Gastroesophageal sphincter (tissue), 4 donors: ENCODE data around the gene CPA4. TPM values are rescaled to one million over a fixed set of nuclear protein-coding genes. Genes with fewer than 3 reads are reported as not detected.
A peak's percentile ranks its signal among the peaks of the same experiment; 100 is the strongest.

Source experiments
- ATAC-seq: fragments of 150-250 bp; one replicate; pipeline ENCODE4 v1.9.1; 2016; ENCODE audit warnings: mild to moderate bottlenecking, moderate library complexity
- H3K27ac ChIP-seq, 4 donors: fragments of 200-600 bp; sonication (generic) in 3 of 4; 1 replicate in 3 of 4; 2 replicates in 1 of 4; pipeline ENCODE4 v1.5.1; 2016 to 2019
- H3K27me3 ChIP-seq: fragments of 200-600 bp; sonication (generic); one replicate; pipeline ENCODE4 v1.5.1; 2019
- H3K36me3 ChIP-seq, 2 donors: fragments of 200-600 bp; sonication (generic); one replicate each; pipeline ENCODE4 v1.5.1; 2019; ENCODE audit warnings: control low read depth in 1 of 2
- H3K4me1 ChIP-seq, 3 donors: fragments of 200-600 bp; sonication (generic); 1 replicate in 2 of 3; 2 replicates in 1 of 3; pipeline ENCODE4 v1.5.1; 2016 to 2019; ENCODE audit warnings: control low read depth in 2 of 3
- H3K4me3 ChIP-seq, 2 donors: fragments of 200-600 bp; sonication (generic); one replicate each; pipeline ENCODE4 v1.5.1; 2019; ENCODE audit warnings: mild to moderate bottlenecking in 1 of 2, moderate library complexity in 1 of 2
- H3K9me3 ChIP-seq, 3 donors: fragments of 200-600 bp; sonication (generic); one replicate each; pipeline ENCODE4 v1.5.1; 2017 to 2019; ENCODE audit warnings: control low read depth in 2 of 3
- CTCF ChIP-seq, 4 experiments: fragments of 200-600 bp in 2 of 4; fragments of 450-650 bp in 2 of 4; sonication (generic) in 1 of 4; IDR thresholded peaks; one replicate each; pipeline ENCODE4 v1.5.1; 2017 to 2019; ENCODE audit warnings: antibody characterized with exemption in 4 of 4, mild to moderate bottlenecking in 2 of 4, moderate library complexity in 2 of 4
- EP300 ChIP-seq: sonication (generic); formaldehyde crosslinking; IDR thresholded peaks from one replicate; pipeline ENCODE4 v1.6.1; 2017; ENCODE audit warnings: antibody characterized with exemption, mild to moderate bottlenecking
- POLR2A ChIP-seq, 2 donors: fragments of 450-650 bp; IDR thresholded peaks; one replicate each; pipeline ENCODE4 v1.6.1; 2017; ENCODE audit warnings: antibody characterized with exemption in 2 of 2, mild to moderate bottlenecking in 2 of 2, moderate library complexity in 1 of 2
- POLR2AphosphoS5 ChIP-seq: sonication (generic); formaldehyde crosslinking; IDR thresholded peaks from one replicate; pipeline ENCODE4 v1.6.1; 2017; ENCODE audit warnings: antibody characterized with exemption
- WGBS, 2 donors: methylation state at CpG; one replicate each; pipeline ENCODE4 v1.1.5; 2018; ENCODE audit warnings: low coverage in 1 of 2; 5-methylcytosine and 5-hydroxymethylcytosine counted together
- total RNA-seq, 4 donors: library from RNA; depleted of rRNA; stranded (reverse); fragments of >200 nt; gene quantifications; one replicate each; pipeline ENCODE4 v1.1.0, GENCODE V29; 2016

CPA4 gene
- total RNA-seq, 4 donors from 2014 or later = 0.93 TPM; not detected in 3

GRCh38 chr7:130349911-130350782 lies 57.2 kb downstream of the CPA4 start:
- ATAC-seq = no peak
- Histone ChIP-seq H3K4me1 (peaks cover 0 to 27% (median 15%) of the 10 kb centered on the region in 3 donors), H3K27me3 (no peaks in the 10 kb centered on the region), H3K9me3 (no peaks in the 10 kb centered on the region), H3K36me3 (no peaks in the 10 kb centered on the region), H3K4me3 (no peak overlapping the region), H3K27ac (peak overlapping the region in 3 of 4 donors; percentile 20 to 69 (median 26))
- WGBS, 2 donors = 74 to 78% methylated on average over 8 to 13 of the region's 16 CpGs
- no peak for TF ChIP-seq POLR2A (IDR thresholded peaks at IDR 0.05)
- TF ChIP-seq POLR2AphosphoS5 = no peak
- no peak for TF ChIP-seq EP300
- TF ChIP-seq CTCF (IDR thresholded peaks at IDR 0.05) = no peak

GRCh38 chr7:130350945-130351790 lies 58.2 kb downstream of the CPA4 start:
- peak overlapping the region in 3 of 4 donors; percentile 35 to 70 (median 69) for H3K27ac ChIP-seq
- no peak for ATAC-seq

GRCh38 chr7:130351791-130352090 lies 58.8 kb downstream of the CPA4 start:
- H3K27ac ChIP-seq = peak overlapping the region in 3 of 4 donors; percentile 35 to 70 (median 69)
- 73 to 82% methylated on average over 3 to 5 of the region's 6 CpGs for WGBS, 2 donors
- no peaks in the 10 kb centered on the region for H3K36me3 ChIP-seq
- no peak overlapping the region for H3K4me3 ChIP-seq
- ATAC-seq = no peak
- H3K4me1 ChIP-seq = peaks cover 0 to 39% (median 21%) of the 10 kb centered on the region in 3 donors
- no peaks in the 10 kb centered on the region for H3K27me3 ChIP-seq
- TF ChIP-seq POLR2AphosphoS5 = no peak
- no peak for TF ChIP-seq EP300
- no peak for TF ChIP-seq CTCF (IDR thresholded peaks at IDR 0.05)
- no peak for TF ChIP-seq POLR2A (IDR thresholded peaks at IDR 0.05)
- H3K9me3 ChIP-seq = no peaks in the 10 kb centered on the region

More at GRCh38 chr7:130350945-130351790, 58.2 kb downstream of the CPA4 start:
- 56% methylated on average over 4 to 6 of the region's 20 CpGs for WGBS, 2 donors
- Histone ChIP-seq H3K9me3 (no peaks in the 10 kb centered on the region), H3K4me1 (peaks cover 0 to 33% (median 15%) of the 10 kb centered on the region in 3 donors), H3K4me3 (no peak overlapping the region), H3K36me3 (no peaks in the 10 kb centered on the region), H3K27me3 (no peaks in the 10 kb centered on the region)
- TF ChIP-seq POLR2AphosphoS5 = no peak
- TF ChIP-seq CTCF (IDR thresholded peaks at IDR 0.05) = no peak
- TF ChIP-seq EP300 = no peak
- no peak for TF ChIP-seq POLR2A (IDR thresholded peaks at IDR 0.05)

GRCh38 chr7:130352194-130353074 lies 59.5 kb downstream of the CPA4 start:
- Histone ChIP-seq H3K9me3 (no peaks in the 10 kb centered on the region), H3K4me3 (no peak overlapping the region), H3K36me3 (no peaks in the 10 kb centered on the region), H3K27me3 (no peaks in the 10 kb centered on the region), H3K4me1 (peaks cover 0 to 46% (median 27%) of the 10 kb centered on the region in 3 donors), H3K27ac (peak overlapping the region in 3 of 4 donors; percentile 35 to 70 (median 69))
- no peak for ATAC-seq
- TF ChIP-seq POLR2A (IDR thresholded peaks at IDR 0.05) (no peak), POLR2AphosphoS5 (peak; percentile 13)
- WGBS, 2 donors = 47 to 61% methylated on average over 9 to 18 of the region's 20 CpGs
